Measurements from ENCODE around the gene TRIM38.

TRIM38 gene

GRCh38 chr6:26019261-26019830 is 56.7 kb downstream of the TRIM38 start:
- Histone ChIP-seq H3K36me3 (ENCODE audit: low read depth) (no peaks in the 10 kb centered on the region), H3K4me1 (ENCODE audit: insufficient read depth, poor library complexity, severe bottlenecking) (peaks cover 14% of the 10 kb centered on the region), H3K4me3 (ENCODE audit: severe bottlenecking) (no peak overlapping the region), H3K27me3 (ENCODE audit: insufficient read depth, poor library complexity, severe bottlenecking) (no peaks in the 10 kb centered on the region), H3K27ac (ENCODE audit: poor library complexity, severe bottlenecking) (peak overlapping the region; percentile 93), H3K9me3 (ENCODE audit: severe bottlenecking) (no peaks in the 10 kb centered on the region)
- ATAC-seq (ENCODE audit: low read depth) (no peak), DNase-seq (ENCODE audit: low spot score) (no peak)
- TF ChIP-seq CTCF (IDR thresholded peaks at IDR 0.05; ENCODE audit: poor library complexity, severe bottlenecking), result no peak

- Histone ChIP-seq H3K9me3 (ENCODE audit: severe bottlenecking) (no peaks in the 10 kb centered on the region), H3K27ac (ENCODE audit: poor library complexity, severe bottlenecking) (peak overlapping the region; percentile 93), H3K27me3 (ENCODE audit: insufficient read depth, poor library complexity, severe bottlenecking) (no peaks in the 10 kb centered on the region), H3K4me3 (ENCODE audit: severe bottlenecking) (peak overlapping the region; percentile 52), H3K4me1 (ENCODE audit: insufficient read depth, poor library complexity, severe bottlenecking) (peaks cover 14% of the 10 kb centered on the region), H3K36me3 (ENCODE audit: low read depth) (no peaks in the 10 kb centered on the region)
- no peak for TF ChIP-seq CTCF (IDR thresholded peaks at IDR 0.05; ENCODE audit: poor library complexity, severe bottlenecking)
- DNase-seq (ENCODE audit: low spot score), result no peak
- no peak for ATAC-seq (ENCODE audit: low read depth)
These were observed 57.3 kb downstream of the TRIM38 start for GRCh38 chr6:26019967-26020328.

GRCh38 chr6:26020329-26021000 is 57.9 kb downstream of the TRIM38 start:
- Histone ChIP-seq H3K4me3 (ENCODE audit: severe bottlenecking) (peak overlapping the region; percentile 52), H3K9me3 (ENCODE audit: severe bottlenecking) (no peaks in the 10 kb centered on the region), H3K4me1 (ENCODE audit: insufficient read depth, poor library complexity, severe bottlenecking) (peaks cover 17% of the 10 kb centered on the region), H3K27ac (ENCODE audit: poor library complexity, severe bottlenecking) (peak overlapping the region; percentile 93), H3K36me3 (ENCODE audit: low read depth) (no peaks in the 10 kb centered on the region), H3K27me3 (ENCODE audit: insufficient read depth, poor library complexity, severe bottlenecking) (no peaks in the 10 kb centered on the region)
- peak; percentile 61 for DNase-seq (ENCODE audit: low spot score)
- ATAC-seq (ENCODE audit: low read depth), result peak; percentile 55
- TF ChIP-seq CTCF (IDR thresholded peaks at IDR 0.05; ENCODE audit: poor library complexity, severe bottlenecking), result no peak

- DNase-seq (ENCODE audit: low spot score), result peak; percentile 72
- H3K9me3 ChIP-seq (ENCODE audit: severe bottlenecking), result no peaks in the 10 kb centered on the region
- ATAC-seq (ENCODE audit: low read depth), result peak; percentile 27
- peaks cover 22% of the 10 kb centered on the region for H3K4me1 ChIP-seq (ENCODE audit: insufficient read depth, poor library complexity, severe bottlenecking)
- H3K27me3 ChIP-seq (ENCODE audit: insufficient read depth, poor library complexity, severe bottlenecking), result no peaks in the 10 kb centered on the region
- no peak for TF ChIP-seq CTCF (IDR thresholded peaks at IDR 0.05; ENCODE audit: poor library complexity, severe bottlenecking)
- H3K36me3 ChIP-seq (ENCODE audit: low read depth), result no peaks in the 10 kb centered on the region
- H3K27ac ChIP-seq (ENCODE audit: poor library complexity, severe bottlenecking), result peak overlapping the region; percentile 93
- H3K4me3 ChIP-seq (ENCODE audit: severe bottlenecking), result peak overlapping the region; percentile 52
These were observed 58.4 kb downstream of the TRIM38 start for GRCh38 chr6:26021001-26021349.

Measured in RWPE2 (cell line).